Measurements from ENCODE around the gene KCNA1. TPM values are rescaled to one million over a fixed set of nuclear protein-coding genes. Genes with fewer than 3 reads are reported as not detected.

The KCNA1 gene
- total RNA-seq, 1 experiment from 2014 or later, result 0.98 TPM

DNA sequence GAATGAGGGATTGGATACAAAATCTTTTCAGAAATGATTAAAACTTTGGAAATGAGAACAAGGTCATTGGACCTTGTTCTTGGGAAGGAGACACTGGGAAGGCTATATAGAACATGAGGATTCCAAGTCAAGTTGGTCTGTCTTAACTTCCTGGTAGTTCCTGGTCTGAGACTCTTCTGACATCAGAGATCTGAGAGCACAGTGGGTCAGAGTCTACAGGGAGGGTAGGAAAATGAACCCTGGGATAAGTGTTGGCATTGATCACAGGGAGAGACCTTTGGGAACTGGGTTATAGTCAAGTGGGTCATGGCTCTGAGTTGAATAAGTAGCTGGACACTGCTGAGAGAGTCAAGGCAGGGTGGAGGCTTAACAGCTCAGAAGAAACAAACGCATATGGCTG lies 17.3 kb upstream of the KCNA1 start:
- peaks cover 47% of the 10 kb centered on the region for H3K27me3 Mint-ChIP-seq (ENCODE audit: low read depth)
- no peak for DNase-seq
- H3K4me3 Mint-ChIP-seq, result no peak overlapping the region
- Histone ChIP-seq H3K9me3 (ENCODE audit: control insufficient read depth, low read depth, low read length) (no peaks in the 10 kb centered on the region), H2BK15ac (ENCODE audit: low read depth, low read length) (no peak overlapping the region), H2BK120ac (ENCODE audit: low read depth, low read length, poor library complexity, severe bottlenecking) (no peak overlapping the region), H3K79me1 (ENCODE audit: insufficient read depth, low read depth, low read length, poor library complexity, severe bottlenecking) (no peaks in the 10 kb centered on the region), H3K4me1 (ENCODE audit: insufficient read depth, low read length) (no peaks in the 10 kb centered on the region), H3K14ac (ENCODE audit: insufficient read depth, low read length) (no peak overlapping the region), H2BK12ac (ENCODE audit: insufficient read length, low read depth, low read length) (no peak overlapping the region), H3K56ac (ENCODE audit: insufficient read length, low read depth, low read length) (no peak overlapping the region), H3K18ac (ENCODE audit: insufficient read length, low read depth, low read length) (no peak overlapping the region), H3K4me2 (ENCODE audit: insufficient read depth, insufficient read length, low read length) (no peak overlapping the region), H4K8ac (replicated peaks; ENCODE audit: insufficient read length, low read depth, low read length) (no peak overlapping the region), H3K4ac (ENCODE audit: low read depth, low read length) (no peak overlapping the region), H2AK5ac (ENCODE audit: insufficient read length, low read length) (no peak overlapping the region), H2BK5ac (ENCODE audit: insufficient read length, low read length) (no peak overlapping the region), H2AFZ (ENCODE audit: low read length) (no peak overlapping the region), H3K23ac (ENCODE audit: insufficient read length, low read depth, low read length) (no peak overlapping the region), H3K79me2 (ENCODE audit: insufficient read depth, low read length) (no peaks in the 10 kb centered on the region), H4K91ac (ENCODE audit: insufficient read length, low read depth, low read length) (no peak overlapping the region), H3K23me2 (ENCODE audit: insufficient read length, low read depth, low read length, poor library complexity, severe bottlenecking) (no peaks in the 10 kb centered on the region), H2BK20ac (ENCODE audit: low read depth, low read length, poor library complexity, severe bottlenecking) (no peak overlapping the region), H4K5ac (ENCODE audit: insufficient read length, low read depth, low read length) (no peak overlapping the region), H4K20me1 (ENCODE audit: control insufficient read depth, insufficient read depth, insufficient read length) (no peaks in the 10 kb centered on the region), H3K27me3 (ENCODE audit: insufficient read depth, low read length) (no peaks in the 10 kb centered on the region), H3K9ac (ENCODE audit: extremely low read depth, insufficient read length, low read length) (no peak overlapping the region), H3K27ac (ENCODE audit: insufficient read length, low read depth, low read length) (no peak overlapping the region), H3T11ph (ENCODE audit: low read length) (no peak overlapping the region)
- H3K36me3 Mint-ChIP-seq (ENCODE audit: insufficient read depth in 1 of 3, low read depth in 3 of 3), result no peaks in the 10 kb centered on the region
- WGBS (ENCODE audit: extremely low coverage, insufficient read length, low lambda C conversion rate), result no CpG with 5 or more reads among the region's 1 CpG
- no peak overlapping the region for H3K27ac Mint-ChIP-seq
- no peaks in the 10 kb centered on the region for H3K4me1 Mint-ChIP-seq
- TF ChIP-seq, protein P1, sequence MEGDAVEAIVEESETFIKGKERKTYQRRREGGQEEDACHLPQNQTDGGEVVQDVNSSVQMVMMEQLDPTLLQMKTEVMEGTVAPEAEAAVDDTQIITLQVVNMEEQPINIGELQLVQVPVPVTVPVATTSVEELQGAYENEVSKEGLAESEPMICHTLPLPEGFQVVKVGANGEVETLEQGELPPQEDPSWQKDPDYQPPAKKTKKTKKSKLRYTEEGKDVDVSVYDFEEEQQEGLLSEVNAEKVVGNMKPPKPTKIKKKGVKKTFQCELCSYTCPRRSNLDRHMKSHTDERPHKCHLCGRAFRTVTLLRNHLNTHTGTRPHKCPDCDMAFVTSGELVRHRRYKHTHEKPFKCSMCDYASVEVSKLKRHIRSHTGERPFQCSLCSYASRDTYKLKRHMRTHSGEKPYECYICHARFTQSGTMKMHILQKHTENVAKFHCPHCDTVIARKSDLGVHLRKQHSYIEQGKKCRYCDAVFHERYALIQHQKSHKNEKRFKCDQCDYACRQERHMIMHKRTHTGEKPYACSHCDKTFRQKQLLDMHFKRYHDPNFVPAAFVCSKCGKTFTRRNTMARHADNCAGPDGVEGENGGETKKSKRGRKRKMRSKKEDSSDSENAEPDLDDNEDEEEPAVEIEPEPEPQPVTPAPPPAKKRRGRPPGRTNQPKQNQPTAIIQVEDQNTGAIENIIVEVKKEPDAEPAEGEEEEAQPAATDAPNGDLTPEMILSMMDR (conservative IDR thresholded peaks at IDR 0.05), result no peak
- no peaks in the 10 kb centered on the region for H3K9me3 Mint-ChIP-seq
